ENCODE data around the gene ADAMTS17.

The ADAMTS17 gene, protein sequence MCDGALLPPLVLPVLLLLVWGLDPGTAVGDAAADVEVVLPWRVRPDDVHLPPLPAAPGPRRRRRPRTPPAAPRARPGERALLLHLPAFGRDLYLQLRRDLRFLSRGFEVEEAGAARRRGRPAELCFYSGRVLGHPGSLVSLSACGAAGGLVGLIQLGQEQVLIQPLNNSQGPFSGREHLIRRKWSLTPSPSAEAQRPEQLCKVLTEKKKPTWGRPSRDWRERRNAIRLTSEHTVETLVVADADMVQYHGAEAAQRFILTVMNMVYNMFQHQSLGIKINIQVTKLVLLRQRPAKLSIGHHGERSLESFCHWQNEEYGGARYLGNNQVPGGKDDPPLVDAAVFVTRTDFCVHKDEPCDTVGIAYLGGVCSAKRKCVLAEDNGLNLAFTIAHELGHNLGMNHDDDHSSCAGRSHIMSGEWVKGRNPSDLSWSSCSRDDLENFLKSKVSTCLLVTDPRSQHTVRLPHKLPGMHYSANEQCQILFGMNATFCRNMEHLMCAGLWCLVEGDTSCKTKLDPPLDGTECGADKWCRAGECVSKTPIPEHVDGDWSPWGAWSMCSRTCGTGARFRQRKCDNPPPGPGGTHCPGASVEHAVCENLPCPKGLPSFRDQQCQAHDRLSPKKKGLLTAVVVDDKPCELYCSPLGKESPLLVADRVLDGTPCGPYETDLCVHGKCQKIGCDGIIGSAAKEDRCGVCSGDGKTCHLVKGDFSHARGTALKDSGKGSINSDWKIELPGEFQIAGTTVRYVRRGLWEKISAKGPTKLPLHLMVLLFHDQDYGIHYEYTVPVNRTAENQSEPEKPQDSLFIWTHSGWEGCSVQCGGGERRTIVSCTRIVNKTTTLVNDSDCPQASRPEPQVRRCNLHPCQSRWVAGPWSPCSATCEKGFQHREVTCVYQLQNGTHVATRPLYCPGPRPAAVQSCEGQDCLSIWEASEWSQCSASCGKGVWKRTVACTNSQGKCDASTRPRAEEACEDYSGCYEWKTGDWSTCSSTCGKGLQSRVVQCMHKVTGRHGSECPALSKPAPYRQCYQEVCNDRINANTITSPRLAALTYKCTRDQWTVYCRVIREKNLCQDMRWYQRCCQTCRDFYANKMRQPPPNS

DNA sequence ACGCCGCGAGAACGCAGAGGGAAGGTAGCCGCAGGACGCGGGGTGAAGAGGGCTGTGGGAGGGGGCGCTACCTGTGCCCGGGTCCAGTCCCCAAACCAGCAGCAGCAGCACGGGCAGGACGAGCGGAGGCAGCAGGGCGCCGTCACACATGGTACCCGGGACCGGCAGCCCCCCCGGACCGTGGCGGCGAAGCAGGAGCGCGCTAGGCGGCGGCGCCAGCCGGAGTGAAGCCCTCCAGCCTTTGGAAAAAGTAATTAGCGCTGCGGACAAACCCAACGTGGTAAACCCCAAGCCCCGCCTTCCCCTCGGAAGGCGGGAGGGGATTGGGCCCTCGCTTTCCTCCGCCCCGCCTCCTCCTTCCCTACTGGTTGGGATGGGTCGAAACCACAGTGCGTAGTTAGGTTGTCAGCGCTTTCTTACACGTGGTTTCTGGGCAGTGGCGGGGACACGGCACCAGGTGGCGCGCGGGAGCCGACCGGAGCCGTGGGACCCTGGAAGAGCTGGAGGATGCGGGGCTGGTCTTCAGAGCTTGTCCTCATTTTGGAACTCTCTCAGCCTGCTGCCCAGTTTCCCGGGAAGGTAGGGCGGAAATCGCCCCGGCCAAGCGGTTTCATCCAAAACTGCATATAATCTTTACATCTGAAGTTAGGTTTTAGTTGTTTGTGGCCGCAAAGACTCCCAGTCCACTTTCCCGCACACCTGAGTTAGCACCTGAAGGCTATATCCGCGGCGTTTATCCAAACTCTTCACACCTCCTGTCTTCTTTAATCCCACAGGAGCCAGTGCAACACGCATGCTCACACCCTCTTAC, at the start of gene ADAMTS17:
ADAMTS17 (minus strand) TSS at position 226 of the 811 bp plus-strand sequence; CDS start at position 150, 76 bp downstream.
- peaks cover 12% of the 10 kb centered on the region for H3K4me1 Mint-ChIP-seq
- peak; percentile 96 for ATAC-seq (replicated peaks; ENCODE audit: extremely low read depth, poor library complexity, severe bottlenecking)
- no peaks in the 10 kb centered on the region for H3K9me3 Mint-ChIP-seq
- H3K4me3 Mint-ChIP-seq: peak within 1 kb of the TSS; percentile 67
- H3K36me3 Mint-ChIP-seq (ENCODE audit: insufficient read depth): peaks cover 10% of the 10 kb centered on the region
- peak; percentile 83 to 91 for DNase-seq (ENCODE audit: low spot score in 2 of 2)
- H3K27ac Mint-ChIP-seq (ENCODE audit: low read depth): no peak within 1 kb of the TSS
- H3K27me3 Mint-ChIP-seq: no peaks in the 10 kb centered on the region

- H3K4me1 Mint-ChIP-seq: no peaks in the 10 kb centered on the region
- DNase-seq (ENCODE audit: low spot score in 2 of 2) (no peak), ATAC-seq (replicated peaks; ENCODE audit: extremely low read depth, poor library complexity, severe bottlenecking) (no peak)
- H3K27ac Mint-ChIP-seq (ENCODE audit: low read depth): no peak overlapping the region
- H3K4me3 Mint-ChIP-seq: no peak overlapping the region
- H3K36me3 Mint-ChIP-seq (ENCODE audit: insufficient read depth): no peaks in the 10 kb centered on the region
- peaks cover 7% of the 10 kb centered on the region for H3K9me3 Mint-ChIP-seq
- H3K27me3 Mint-ChIP-seq: peaks cover 52% of the 10 kb centered on the region
Measured at GRCh38 chr15:100385300-100386050, 43.7 kb upstream of the ADAMTS17 start.

- Mint-ChIP-seq H3K4me1 (no peaks in the 10 kb centered on the region), H3K27me3 (peaks cover 58% of the 10 kb centered on the region), H3K4me3 (no peak overlapping the region), H3K36me3 (ENCODE audit: insufficient read depth) (no peaks in the 10 kb centered on the region), H3K9me3 (peaks cover 7% of the 10 kb centered on the region), H3K27ac (ENCODE audit: low read depth) (no peak overlapping the region)
- no peak for ATAC-seq (replicated peaks; ENCODE audit: extremely low read depth, poor library complexity, severe bottlenecking)
- DNase-seq (ENCODE audit: low spot score in 2 of 2): no peak
Measured at GRCh38 chr15:100384108-100384410, 42.3 kb upstream of the ADAMTS17 start.

- Mint-ChIP-seq H3K27ac (ENCODE audit: low read depth) (no peak overlapping the region), H3K9me3 (peaks cover 7% of the 10 kb centered on the region), H3K36me3 (ENCODE audit: insufficient read depth) (no peaks in the 10 kb centered on the region), H3K4me3 (no peak overlapping the region), H3K4me1 (no peaks in the 10 kb centered on the region), H3K27me3 (peaks cover 63% of the 10 kb centered on the region)
- DNase-seq (ENCODE audit: low spot score in 2 of 2): no peak
- no peak for ATAC-seq (replicated peaks; ENCODE audit: extremely low read depth, poor library complexity, severe bottlenecking)
Measured at GRCh38 chr15:100383302-100384107, 41.7 kb upstream of the ADAMTS17 start.

DNA sequence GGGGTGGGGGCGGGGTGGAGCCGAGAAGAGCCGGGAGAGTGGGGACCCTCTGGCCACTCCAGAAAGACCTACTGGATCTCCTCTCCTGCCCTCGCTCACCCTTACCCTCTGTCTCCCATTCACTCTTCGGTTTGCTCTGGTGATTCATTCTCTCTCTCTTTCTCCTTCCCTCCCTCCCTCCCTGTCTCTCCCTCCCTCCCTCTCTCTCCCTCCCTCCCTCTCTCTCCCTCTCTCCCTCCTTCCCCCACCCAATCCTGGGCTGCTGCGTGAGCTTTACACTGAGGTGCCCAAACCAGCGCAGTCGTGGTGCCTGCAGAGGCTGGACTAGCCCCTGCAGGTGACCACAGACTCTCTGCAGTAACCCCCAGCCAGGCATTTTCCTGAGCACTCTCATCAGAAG, 32.2 kb upstream of the ADAMTS17 start:
- Mint-ChIP-seq H3K27me3 (peaks cover 51% of the 10 kb centered on the region), H3K4me3 (no peak overlapping the region), H3K4me1 (no peaks in the 10 kb centered on the region), H3K27ac (ENCODE audit: low read depth) (no peak overlapping the region), H3K9me3 (peaks cover 9% of the 10 kb centered on the region), H3K36me3 (ENCODE audit: insufficient read depth) (no peaks in the 10 kb centered on the region)
- DNase-seq (ENCODE audit: low spot score in 2 of 2): no peak
- ATAC-seq (replicated peaks; ENCODE audit: extremely low read depth, poor library complexity, severe bottlenecking): no peak

GRCh38 chr15:100373120-100373896, 31.5 kb upstream of the ADAMTS17 start:
- Mint-ChIP-seq H3K36me3 (ENCODE audit: insufficient read depth) (no peaks in the 10 kb centered on the region), H3K27me3 (peaks cover 45% of the 10 kb centered on the region), H3K9me3 (peaks cover 9% of the 10 kb centered on the region), H3K4me1 (no peaks in the 10 kb centered on the region), H3K4me3 (no peak overlapping the region), H3K27ac (ENCODE audit: low read depth) (no peak overlapping the region)
- no peak for DNase-seq (ENCODE audit: low spot score in 2 of 2)
- no peak for ATAC-seq (replicated peaks; ENCODE audit: extremely low read depth, poor library complexity, severe bottlenecking)

GRCh38 chr15:100372739-100373119, 31.0 kb upstream of the ADAMTS17 start:
- ATAC-seq (replicated peaks; ENCODE audit: extremely low read depth, poor library complexity, severe bottlenecking) (no peak), DNase-seq (ENCODE audit: low spot score in 2 of 2) (no peak)
- H3K27me3 Mint-ChIP-seq: peaks cover 44% of the 10 kb centered on the region
- peaks cover 9% of the 10 kb centered on the region for H3K9me3 Mint-ChIP-seq
- H3K4me1 Mint-ChIP-seq: no peaks in the 10 kb centered on the region
- H3K4me3 Mint-ChIP-seq: no peak overlapping the region
- no peaks in the 10 kb centered on the region for H3K36me3 Mint-ChIP-seq (ENCODE audit: insufficient read depth)
- H3K27ac Mint-ChIP-seq (ENCODE audit: low read depth): no peak overlapping the region

GRCh38 chr15:100355342-100355741, 13.6 kb upstream of the ADAMTS17 start:
- Mint-ChIP-seq H3K36me3 (ENCODE audit: insufficient read depth) (peaks cover 4% of the 10 kb centered on the region), H3K4me1 (peaks cover 4% of the 10 kb centered on the region), H3K27me3 (peaks cover 86% of the 10 kb centered on the region), H3K27ac (ENCODE audit: low read depth) (no peak overlapping the region), H3K9me3 (no peaks in the 10 kb centered on the region), H3K4me3 (no peak overlapping the region)
- no peak for DNase-seq (ENCODE audit: low spot score in 2 of 2)
- ATAC-seq (replicated peaks; ENCODE audit: extremely low read depth, poor library complexity, severe bottlenecking): no peak

DNA sequence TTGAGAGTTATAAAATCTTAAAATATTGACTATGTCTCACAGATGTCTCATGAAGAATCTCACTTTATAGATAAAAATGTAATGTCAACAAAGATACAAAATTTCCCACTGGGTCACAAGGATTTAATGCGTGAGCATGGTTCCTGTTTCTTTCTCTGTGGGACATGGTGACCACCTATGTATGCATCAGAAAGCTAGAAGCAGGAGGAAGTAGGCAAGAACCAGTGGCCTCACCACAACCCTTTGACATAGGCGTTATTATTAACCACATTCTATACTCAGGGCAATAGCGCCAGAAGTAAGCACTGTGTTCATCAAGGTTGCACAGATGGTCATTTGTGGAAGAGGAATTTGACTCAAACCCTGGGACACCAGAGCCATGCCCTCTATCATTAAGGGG, 11.7 kb upstream of the ADAMTS17 start:
- ATAC-seq (replicated peaks; ENCODE audit: extremely low read depth, poor library complexity, severe bottlenecking) (no peak), DNase-seq (ENCODE audit: low spot score in 2 of 2) (no peak)
- H3K27me3 Mint-ChIP-seq: peaks cover 67% of the 10 kb centered on the region
- H3K4me3 Mint-ChIP-seq: no peak overlapping the region
- peaks cover 9% of the 10 kb centered on the region for H3K36me3 Mint-ChIP-seq (ENCODE audit: insufficient read depth)
- no peaks in the 10 kb centered on the region for H3K9me3 Mint-ChIP-seq
- H3K4me1 Mint-ChIP-seq: peaks cover 13% of the 10 kb centered on the region
- H3K27ac Mint-ChIP-seq (ENCODE audit: low read depth): no peak overlapping the region

- Mint-ChIP-seq H3K9me3 (no peaks in the 10 kb centered on the region), H3K27ac (ENCODE audit: low read depth) (peak overlapping the region; percentile 87), H3K36me3 (ENCODE audit: insufficient read depth) (peaks cover 9% of the 10 kb centered on the region), H3K4me3 (peak overlapping the region; percentile 93), H3K27me3 (peaks cover 38% of the 10 kb centered on the region), H3K4me1 (peaks cover 13% of the 10 kb centered on the region)
- ATAC-seq (replicated peaks; ENCODE audit: extremely low read depth, poor library complexity, severe bottlenecking) (no peak), DNase-seq (ENCODE audit: low spot score in 2 of 2) (no peak)
Measured at GRCh38 chr15:100350434-100351226, 8.9 kb upstream of the ADAMTS17 start.
